T-helper 17 cell (primary cell): ENCODE measurements around the gene PRKG1. TPM values are rescaled to one million over a fixed set of nuclear protein-coding genes. Genes with fewer than 3 reads are reported as not detected.

Experiments
- ATAC-seq: fragments of 150-1000 bp; cut with Tn5 transposase; 2 replicates; pipeline ENCODE4 v1.10.0; 2021; ENCODE audit warnings: mild to moderate bottlenecking, moderate library complexity
- DNase-seq, 3 donors: peaks; one replicate each; pipeline versions ENCODE4 v3.0.0 to v3.0.0-alpha.2; 2020 to 2021
- H3K9me3 ChIP-seq: one replicate; pipeline ENCODE4 v1.7.0; 2013; ENCODE audit warnings: low read length, mild to moderate bottlenecking; ENCODE audit not compliant: control insufficient read depth, poor library complexity, severe bottlenecking
- H3K27ac Mint-ChIP-seq: one replicate; pipeline ENCODE4 v1.8.0; 2022; ENCODE audit warnings: mild to moderate bottlenecking, moderate library complexity, mixed read lengths
- H3K27me3 Mint-ChIP-seq: one replicate; pipeline ENCODE4 v1.8.0; 2022; ENCODE audit warnings: mixed read lengths
- H3K36me3 Mint-ChIP-seq: one replicate; pipeline ENCODE4 v1.8.0; 2022; ENCODE audit warnings: low read depth, mixed read lengths
- H3K4me1 Mint-ChIP-seq: one replicate; pipeline ENCODE4 v1.8.0; 2022; ENCODE audit warnings: mild to moderate bottlenecking, mixed read lengths
- H3K4me3 Mint-ChIP-seq: one replicate; pipeline ENCODE4 v1.8.0; 2022; ENCODE audit warnings: mild to moderate bottlenecking, moderate library complexity, mixed read lengths
- total RNA-seq, 4 donors: library from RNA in 2 of 4; stranded (reverse) in 2 of 4; gene quantifications; one replicate each; pipeline ENCODE4 v1.2.3 and lab custom pipeline; 2022 to 2026

The PRKG1 gene
- total RNA-seq, 2 donors from 2014 or later, result 0.27 to 4.1 TPM

- Mint-ChIP-seq H3K27ac (no peak overlapping the region), H3K27me3 (peaks cover 58% of the 10 kb centered on the region), H3K4me3 (peak overlapping the region; percentile 45), H3K36me3 (no peaks in the 10 kb centered on the region), H3K4me1 (no peaks in the 10 kb centered on the region)
- no peaks in the 10 kb centered on the region for H3K9me3 ChIP-seq
- DNase-seq (no peak), ATAC-seq (no peak)
These were observed 887.1 kb downstream of the PRKG1 start for GRCh38 chr10:51961401-51961800.

DNA sequence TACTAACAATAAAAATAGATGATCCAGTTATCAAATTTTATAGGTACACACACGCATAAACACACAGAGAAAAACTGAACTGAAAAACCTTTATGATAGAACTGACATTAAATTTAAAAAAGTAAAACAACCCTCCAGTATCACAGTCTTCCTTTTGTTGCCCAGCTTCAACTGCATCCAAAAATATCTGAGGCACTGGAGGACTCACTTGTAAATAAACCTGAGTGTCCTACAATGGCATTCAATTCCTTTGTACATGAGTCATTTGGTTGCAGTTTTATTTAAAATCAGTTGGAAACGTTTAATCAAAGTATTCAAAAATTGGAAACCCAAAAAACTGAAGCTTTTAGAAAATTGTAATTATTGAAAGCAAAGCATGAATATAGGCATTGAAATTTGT, 890.3 kb downstream of the PRKG1 start:
- no peak for ATAC-seq
- Mint-ChIP-seq H3K4me3 (no peak overlapping the region), H3K4me1 (no peaks in the 10 kb centered on the region), H3K36me3 (no peaks in the 10 kb centered on the region), H3K27me3 (peaks cover 39% of the 10 kb centered on the region), H3K27ac (no peak overlapping the region)
- DNase-seq, result no peak
- H3K9me3 ChIP-seq, result no peaks in the 10 kb centered on the region

GRCh38 chr10:51965451-51965850, 891.2 kb downstream of the PRKG1 start:
- no peak overlapping the region for H3K4me3 Mint-ChIP-seq
- H3K9me3 ChIP-seq, result no peaks in the 10 kb centered on the region
- ATAC-seq, result no peak
- no peaks in the 10 kb centered on the region for H3K4me1 Mint-ChIP-seq
- no peaks in the 10 kb centered on the region for H3K36me3 Mint-ChIP-seq
- H3K27me3 Mint-ChIP-seq, result peaks cover 38% of the 10 kb centered on the region
- no peak overlapping the region for H3K27ac Mint-ChIP-seq
- no peak for DNase-seq

DNA sequence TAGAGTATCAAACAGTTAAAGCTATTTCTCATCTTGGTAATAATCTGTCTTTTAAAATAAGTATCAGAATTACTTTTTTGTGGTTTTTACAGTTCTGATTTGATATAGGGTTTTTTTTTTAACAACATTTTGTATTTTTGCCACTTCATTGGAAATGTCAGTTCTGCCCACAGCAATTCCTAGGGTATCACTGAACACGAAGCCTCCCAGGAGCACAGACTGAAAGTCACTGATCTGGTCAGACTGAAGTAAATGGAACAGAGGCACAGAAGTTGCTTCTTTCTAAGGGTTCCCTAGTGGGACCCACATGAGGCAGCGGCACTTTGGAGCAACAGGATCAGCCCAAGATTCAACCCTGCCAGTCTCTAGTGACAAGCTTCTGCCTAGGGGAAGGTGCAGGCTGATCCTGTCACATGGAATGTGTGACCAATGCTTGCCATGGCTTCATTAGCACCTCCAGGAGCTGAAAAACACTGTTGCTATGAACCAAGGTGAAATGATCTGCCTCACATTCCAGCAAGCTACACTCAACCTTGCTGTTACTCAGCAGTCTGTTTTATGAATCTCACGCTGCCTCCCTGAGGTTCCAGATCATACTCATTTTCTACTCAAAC, 898.6 kb downstream of the PRKG1 start:
- no peak for DNase-seq
- H3K9me3 ChIP-seq, result no peaks in the 10 kb centered on the region
- no peak for ATAC-seq
- Mint-ChIP-seq H3K27me3 (peaks cover 20% of the 10 kb centered on the region), H3K4me1 (no peaks in the 10 kb centered on the region), H3K4me3 (no peak overlapping the region), H3K27ac (no peak overlapping the region), H3K36me3 (no peaks in the 10 kb centered on the region)

DNA sequence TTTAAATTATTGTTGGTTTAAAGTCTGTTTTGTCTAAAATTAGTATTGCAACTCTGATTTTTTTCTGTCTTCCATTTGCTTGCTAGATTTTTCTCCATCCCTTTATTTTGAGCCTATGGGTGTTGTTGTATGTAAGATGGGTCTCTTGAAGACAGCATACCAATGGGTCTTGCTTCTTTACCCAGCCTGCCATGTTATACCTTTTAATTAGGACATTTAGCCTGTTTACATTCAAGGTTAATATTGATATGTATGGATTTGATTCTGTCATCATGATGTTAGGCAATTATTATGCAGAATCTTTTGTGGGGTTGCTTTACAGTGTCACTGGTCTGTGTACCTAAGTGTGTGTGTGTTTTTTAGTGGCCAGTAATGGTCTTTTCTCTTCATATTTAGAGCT, 906.5 kb downstream of the PRKG1 start:
- Mint-ChIP-seq H3K27me3 (no peaks in the 10 kb centered on the region), H3K36me3 (no peaks in the 10 kb centered on the region), H3K4me3 (no peak overlapping the region), H3K27ac (no peak overlapping the region), H3K4me1 (no peaks in the 10 kb centered on the region)
- no peaks in the 10 kb centered on the region for H3K9me3 ChIP-seq
- ATAC-seq (no peak), DNase-seq (no peak)

DNA sequence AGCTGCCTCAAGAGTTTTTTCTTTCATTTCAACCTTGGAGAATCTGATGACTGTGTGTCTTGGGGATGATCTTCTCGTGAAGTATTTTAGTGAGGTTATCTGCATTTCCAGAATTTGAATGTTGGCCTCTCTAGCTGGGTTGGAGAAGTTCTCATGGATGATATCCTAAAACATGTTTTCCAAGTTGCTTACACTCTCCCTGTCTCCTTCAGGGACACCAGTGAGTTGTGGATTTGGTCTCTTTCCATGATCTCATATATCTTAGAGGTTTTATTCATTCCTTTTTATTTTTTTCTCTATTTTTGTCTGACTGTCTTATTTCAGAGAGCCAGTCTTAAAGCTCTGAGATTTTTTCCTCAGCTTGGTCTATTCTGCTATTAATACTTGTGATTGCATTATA, 907.4 kb downstream of the PRKG1 start:
- Mint-ChIP-seq H3K4me3 (no peak overlapping the region), H3K27me3 (peaks cover 5% of the 10 kb centered on the region), H3K4me1 (peaks cover 2% of the 10 kb centered on the region), H3K27ac (no peak overlapping the region), H3K36me3 (no peaks in the 10 kb centered on the region)
- no peaks in the 10 kb centered on the region for H3K9me3 ChIP-seq
- DNase-seq (no peak), ATAC-seq (no peak)

GRCh38 chr10:51983481-51983880, 909.2 kb downstream of the PRKG1 start:
- DNase-seq (no peak), ATAC-seq (no peak)
- H3K4me1 Mint-ChIP-seq, result peaks cover 2% of the 10 kb centered on the region
- H3K4me3 Mint-ChIP-seq, result no peak overlapping the region
- peaks cover 5% of the 10 kb centered on the region for H3K27me3 Mint-ChIP-seq
- no peaks in the 10 kb centered on the region for H3K9me3 ChIP-seq
- no peaks in the 10 kb centered on the region for H3K36me3 Mint-ChIP-seq
- H3K27ac Mint-ChIP-seq, result no peak overlapping the region

DNA sequence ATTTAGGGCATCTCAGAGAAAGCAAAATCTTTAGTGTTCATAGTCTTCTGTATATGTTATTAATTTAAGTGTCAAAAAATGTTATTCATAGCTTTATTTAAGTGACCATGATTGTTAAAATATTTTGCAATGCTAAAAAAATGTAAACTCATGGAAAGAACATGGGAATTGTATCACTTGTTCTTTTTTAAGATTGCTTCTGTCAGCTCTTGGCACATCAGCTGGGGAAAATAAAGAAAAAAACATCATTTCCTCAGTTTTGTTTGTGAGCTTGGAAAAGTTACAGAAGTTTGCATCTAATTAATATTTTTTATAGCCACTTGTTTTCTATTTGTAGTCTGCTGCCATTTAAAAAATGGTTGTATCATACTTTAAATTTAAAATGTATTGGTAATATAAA, 911.0 kb downstream of the PRKG1 start:
- no peaks in the 10 kb centered on the region for H3K9me3 ChIP-seq
- Mint-ChIP-seq H3K36me3 (no peaks in the 10 kb centered on the region), H3K4me1 (peaks cover 2% of the 10 kb centered on the region), H3K27ac (no peak overlapping the region), H3K4me3 (no peak overlapping the region), H3K27me3 (peaks cover 5% of the 10 kb centered on the region)
- ATAC-seq (no peak), DNase-seq (no peak)

DNA sequence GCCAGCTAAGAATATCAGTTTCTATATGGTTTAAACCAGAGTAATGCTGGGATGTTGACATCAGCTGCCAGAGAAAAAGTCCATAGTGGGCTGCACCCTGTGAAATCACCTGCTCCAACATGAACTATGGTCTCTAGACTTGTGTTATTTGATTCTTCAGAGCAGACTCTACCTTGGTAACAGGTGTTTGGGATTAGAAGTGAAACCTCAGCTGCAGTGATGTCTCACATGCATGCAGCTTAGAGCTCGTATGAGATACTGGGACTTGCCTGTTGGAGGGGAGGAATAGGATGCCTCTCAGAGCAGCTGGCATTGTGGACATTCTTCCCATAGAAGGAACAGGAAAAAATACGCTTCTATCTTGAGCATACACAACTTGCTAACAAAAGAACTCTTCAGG, 912.2 kb downstream of the PRKG1 start:
- peaks cover 5% of the 10 kb centered on the region for H3K27me3 Mint-ChIP-seq
- no peaks in the 10 kb centered on the region for H3K9me3 ChIP-seq
- H3K27ac Mint-ChIP-seq, result no peak overlapping the region
- DNase-seq, result no peak
- H3K4me3 Mint-ChIP-seq, result no peak overlapping the region
- no peak for ATAC-seq
- H3K36me3 Mint-ChIP-seq, result peaks cover 2% of the 10 kb centered on the region
- peaks cover 2% of the 10 kb centered on the region for H3K4me1 Mint-ChIP-seq

DNA sequence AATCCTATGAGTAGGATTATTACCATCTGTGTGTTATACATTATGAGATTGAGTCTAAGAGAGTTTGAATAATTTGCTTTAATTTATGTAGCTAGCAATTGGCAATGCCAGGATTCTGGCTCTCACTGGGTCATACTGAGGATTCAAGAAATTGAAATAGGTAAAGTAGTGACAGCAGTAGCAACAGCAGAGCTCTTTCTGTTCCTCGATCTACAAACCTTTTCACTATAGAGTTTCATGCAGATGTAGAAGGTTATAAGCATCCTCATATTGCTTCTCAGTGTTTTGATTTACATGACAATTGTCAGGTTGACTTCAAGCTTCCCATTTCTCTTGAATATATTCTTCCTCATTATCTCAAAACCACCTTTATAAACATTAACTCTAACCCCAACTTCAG, 919.2 kb downstream of the PRKG1 start:
- DNase-seq, result no peak
- H3K4me3 Mint-ChIP-seq, result no peak overlapping the region
- ATAC-seq, result no peak
- no peak overlapping the region for H3K27ac Mint-ChIP-seq
- H3K4me1 Mint-ChIP-seq, result no peaks in the 10 kb centered on the region
- peaks cover 17% of the 10 kb centered on the region for H3K27me3 Mint-ChIP-seq
- H3K9me3 ChIP-seq, result no peaks in the 10 kb centered on the region
- H3K36me3 Mint-ChIP-seq, result peaks cover 2% of the 10 kb centered on the region

- no peak overlapping the region for H3K4me3 Mint-ChIP-seq
- H3K27me3 Mint-ChIP-seq, result peaks cover 29% of the 10 kb centered on the region
- no peaks in the 10 kb centered on the region for H3K9me3 ChIP-seq
- DNase-seq (no peak), ATAC-seq (no peak)
- no peaks in the 10 kb centered on the region for H3K36me3 Mint-ChIP-seq
- H3K4me1 Mint-ChIP-seq, result no peaks in the 10 kb centered on the region
- H3K27ac Mint-ChIP-seq, result no peak overlapping the region
These were observed 924.8 kb downstream of the PRKG1 start for GRCh38 chr10:51999096-51999495.

GRCh38 chr10:52004342-52004949, 930.2 kb downstream of the PRKG1 start:
- no peak overlapping the region for H3K4me3 Mint-ChIP-seq
- no peaks in the 10 kb centered on the region for H3K9me3 ChIP-seq
- no peak for DNase-seq
- H3K4me1 Mint-ChIP-seq, result no peaks in the 10 kb centered on the region
- peaks cover 21% of the 10 kb centered on the region for H3K27me3 Mint-ChIP-seq
- ATAC-seq, result no peak
- H3K36me3 Mint-ChIP-seq, result no peaks in the 10 kb centered on the region
- no peak overlapping the region for H3K27ac Mint-ChIP-seq

- Mint-ChIP-seq H3K4me3 (no peak overlapping the region), H3K27me3 (peaks cover 21% of the 10 kb centered on the region), H3K27ac (no peak overlapping the region), H3K36me3 (no peaks in the 10 kb centered on the region), H3K4me1 (no peaks in the 10 kb centered on the region)
- ATAC-seq (no peak), DNase-seq (no peak)
- H3K9me3 ChIP-seq, result no peaks in the 10 kb centered on the region
These were observed 932.8 kb downstream of the PRKG1 start for GRCh38 chr10:52007091-52007490.

- H3K9me3 ChIP-seq, result no peaks in the 10 kb centered on the region
- Mint-ChIP-seq H3K4me3 (no peak overlapping the region), H3K27ac (no peak overlapping the region), H3K4me1 (no peaks in the 10 kb centered on the region), H3K36me3 (no peaks in the 10 kb centered on the region), H3K27me3 (no peaks in the 10 kb centered on the region)
- ATAC-seq (no peak), DNase-seq (no peak)
These were observed 936.8 kb downstream of the PRKG1 start for GRCh38 chr10:52011118-52011517.
